ENCODE results near the gene PTPRN2. TPM values are rescaled to one million over a fixed set of nuclear protein-coding genes. Genes with fewer than 3 reads are reported as not detected.

Gene PTPRN2
- total and polyA plus RNA-seq, 2 of the 8 experiments (the other 6 are each of a cell fraction or from before 2014, with no cell fraction given): 2.6 to 4.5 TPM

GRCh38 chr7:157524731-157525130, 1062.9 kb downstream of the PTPRN2 start:
- H2BK12ac ChIP-seq (ENCODE audit: low read depth, low read length): no peak overlapping the region
- no peaks in the 10 kb centered on the region for H3K79me1 ChIP-seq (ENCODE audit: low read depth, low read length)
- no peak overlapping the region for H3K18ac ChIP-seq (ENCODE audit: extremely low read depth, low read length)
- no peak overlapping the region for H4K8ac ChIP-seq (ENCODE audit: extremely low read depth, insufficient read depth, low read length)
- H4K5ac ChIP-seq (ENCODE audit: insufficient read length, low read depth, low read length): no peak overlapping the region
- H3K36me3 ChIP-seq (ENCODE audit: control insufficient read depth in 2 of 4, insufficient read depth in 4 of 4, low read length in 3 of 4): no peaks in the 10 kb centered on the region
- H2BK5ac ChIP-seq (ENCODE audit: low read depth, low read length): no peak overlapping the region
- ChIA-PET CTCF (ENCODE audit: partially characterized antibody) (no interaction called here), POLR2A (ENCODE audit: partially characterized antibody) (no interaction called here)
- H3K27ac ChIP-seq (ENCODE audit: low read depth, low read length): no peak overlapping the region
- FAIRE-seq (no peak), DNase-seq (ENCODE audit: low read depth in 1 of 2, low spot score in 2 of 2) (no peak)
- no peak overlapping the region for H2BK15ac ChIP-seq (ENCODE audit: low read length)
- WGBS, 2 experiments (ENCODE audit: extremely low coverage in 1 of 2, insufficient coverage in 1 of 2, insufficient read length in 1 of 2, insufficient replicate concordance in 2 of 2, low coverage in 1 of 2, low lambda C conversion rate in 2 of 2, missing lambda C conversion rate in 1 of 2): 71% methylated on average over 1 of the region's 1 CpG; no CpG with 5 or more reads in 1 of the 2 experiments
- H3K4me1 ChIP-seq (replicated peaks in 1 of 4; ENCODE audit: control insufficient read depth in 3 of 4, insufficient read depth in 4 of 4, low read length in 3 of 4): peaks cover 0 to 1% (median 0%) of the 10 kb centered on the region in 4 experiments; a peak in 3 of 7 replicates
- H2BK20ac ChIP-seq (ENCODE audit: low read length): no peak overlapping the region
- no peak overlapping the region for H2BK120ac ChIP-seq (replicated peaks; ENCODE audit: low read depth, low read length)
- no peaks in the 10 kb centered on the region for H3K23me2 ChIP-seq (ENCODE audit: low read depth, low read length)
- H3K27me3 ChIP-seq (replicated peaks in 1 of 4; ENCODE audit: control insufficient read depth in 3 of 4, extremely low read depth in 1 of 4, insufficient read depth in 3 of 4, low read length in 3 of 4): no peaks in the 10 kb centered on the region; a peak in 1 of 7 replicates
- H2AFZ ChIP-seq (ENCODE audit: low read length): no peak overlapping the region
- no peak overlapping the region for H3K4me2 ChIP-seq (ENCODE audit: insufficient read depth in 1 of 2, low read depth in 2 of 2, low read length in 2 of 2)
- no peak overlapping the region for H3K14ac ChIP-seq (ENCODE audit: insufficient read length)
- H3K9me3 ChIP-seq (ENCODE audit: insufficient read depth in 2 of 2, low read depth in 1 of 2, low read length in 1 of 2): no peaks in the 10 kb centered on the region
- H3K4ac ChIP-seq (replicated peaks; ENCODE audit: insufficient read length, low read depth, low read length): no peak overlapping the region
- no peaks in the 10 kb centered on the region for H4K20me1 ChIP-seq (replicated peaks in 1 of 2; ENCODE audit: control insufficient read depth in 1 of 2, insufficient read depth in 2 of 2, low read length in 2 of 2)
- H2AK5ac ChIP-seq (ENCODE audit: low read depth, low read length): no peak overlapping the region
- no peaks in the 10 kb centered on the region for H3K79me2 ChIP-seq (ENCODE audit: control insufficient read depth in 1 of 2, insufficient read depth in 2 of 2, low read length in 2 of 2)
- H3K4me3 ChIP-seq (ENCODE audit: extremely low read depth in 1 of 4, insufficient read depth in 2 of 4, low read depth in 3 of 4, low read length in 4 of 4): no peak overlapping the region
- no peak overlapping the region for H3K56ac ChIP-seq (replicated peaks; ENCODE audit: insufficient read length, low read depth, low read length)
- no peak overlapping the region for H3K23ac ChIP-seq (ENCODE audit: insufficient read length)
- no peak overlapping the region for H4K91ac ChIP-seq (replicated peaks; ENCODE audit: insufficient read length, low read length)
- H3K9ac ChIP-seq (replicated peaks in 1 of 4; ENCODE audit: extremely low read depth in 1 of 4, low read depth in 3 of 4, low read length in 3 of 4): no peak overlapping the region
- TF ChIP-seq EZH2 (IDR thresholded peaks at IDR 0.05; ENCODE audit: low read depth, low read length, severe bottlenecking): no peak
- TF ChIP-seq E2F6 (IDR thresholded peaks at IDR 0.05): no peak
- no peak for TF ChIP-seq CTBP2 (IDR thresholded peaks at IDR 0.05; ENCODE audit: borderline replicate concordance, insufficient read depth, insufficient read length, low read length)
- no peak for TF ChIP-seq TAF1 (IDR thresholded peaks at IDR 0.05; ENCODE audit: low read depth, low read length)
- TF ChIP-seq ZNF274 (IDR thresholded peaks at IDR 0.05; ENCODE audit: borderline replicate concordance, extremely low read depth, low read length): no peak
- no peak for TF ChIP-seq BRCA1 (IDR thresholded peaks at IDR 0.05; ENCODE audit: low read depth, low read length)
- TF ChIP-seq POU5F1 (IDR thresholded peaks at IDR 0.05; ENCODE audit: low read depth, low read length): no peak
- no peak for TF ChIP-seq USF2 (IDR thresholded peaks at IDR 0.05; ENCODE audit: low read length)
- no peak for TF ChIP-seq CTCF (IDR thresholded peaks at IDR 0.05; ENCODE audit: control extremely low read depth in 1 of 3, insufficient read depth in 1 of 3, low read depth in 1 of 3, low read length in 3 of 3)
- no peak for TF ChIP-seq RXRA (IDR thresholded peaks at IDR 0.05; ENCODE audit: insufficient read depth, low read depth, low read length)

Measured in H1 (cell line).